Calu3 (cell line): ENCODE data around the gene FMO1. TPM values are rescaled to one million over a fixed set of nuclear protein-coding genes. Genes with fewer than 3 reads are reported as not detected.

ENCODE experiments used
- BruUV-seq: library from RNA; stranded (reverse); fragments of 400-500 nt; replicated peaks from 2 replicates; lab custom pipeline; 2021; lab: Mats Ljungman, UMichigan
- CTCF ChIA-PET: fragments of 300-600 bp; sonication (Branson Sonifier 250); formaldehyde crosslinking; loops from one replicate; lab custom pipeline; 2022; ENCODE audit warnings: antibody characterized with exemption; lab: Charles Lee
- DNase-seq: peaks from one replicate; pipeline ENCODE4 v3.0.0; 2022
- H3K27ac Mint-ChIP-seq: one replicate; pipeline ENCODE4 v1.8.0; 2022; ENCODE audit warnings: mixed read lengths; ENCODE audit not compliant: unreplicated experiment
- H3K27me3 Mint-ChIP-seq: one replicate; pipeline ENCODE4 v1.8.0; 2022; ENCODE audit warnings: mixed read lengths; ENCODE audit not compliant: unreplicated experiment
- H3K36me3 Mint-ChIP-seq: one replicate; pipeline ENCODE4 v1.8.0; 2022; ENCODE audit warnings: mild to moderate bottlenecking, moderate library complexity, mixed read lengths; ENCODE audit not compliant: insufficient read depth, unreplicated experiment
- H3K4me1 Mint-ChIP-seq: one replicate; pipeline ENCODE4 v1.8.0; 2022; ENCODE audit warnings: mild to moderate bottlenecking, low read depth, mixed read lengths; ENCODE audit not compliant: unreplicated experiment
- H3K4me3 Mint-ChIP-seq: one replicate; pipeline ENCODE4 v1.8.0; 2022; ENCODE audit warnings: mild to moderate bottlenecking, low read depth, moderate library complexity, mixed read lengths; ENCODE audit not compliant: unreplicated experiment
- H3K9me3 Mint-ChIP-seq: one replicate; pipeline ENCODE4 v1.8.0; 2022; ENCODE audit warnings: low read depth, mixed read lengths; ENCODE audit not compliant: unreplicated experiment
- CTCF ChIP-seq: fragments of 200-600 bp; IDR thresholded peaks from one replicate; pipeline ENCODE4 v1.8.0; 2022; ENCODE audit warnings: antibody characterized with exemption; ENCODE audit not compliant: unreplicated experiment
- intact Hi-C: fragments of 100-400 bp; cut with micrococcal nuclease; formaldehyde crosslinking; loops from one replicate; pipeline ENCODE4 v1.10.0; 2022; ENCODE audit not compliant: unreplicated experiment
- total RNA-seq: library from RNA; stranded (reverse); gene quantifications from 2 replicates; pipeline ENCODE4 v1.2.3, GENCODE V29; 2022

The FMO1 gene
- total RNA-seq, 1 experiment from 2014 or later, result not detected

- CTCF ChIA-PET, result interaction anchor here (0.6 to 2.6 kb wide), 19 partner anchors 9 to 1046 kb away, joined by 3 to 46 read pairs (median 4); partner anchors contain the start of gene PRRC2C
These were observed 65.1 kb downstream of the FMO1 start for GRCh38 chr1:171313319-171313834.

GRCh38 chr1:171313835-171314320 is 65.6 kb downstream of the FMO1 start, which contains the start of gene FMO4:
Gene FMO4 (plus strand): TSS chr1:171314183. CDS start chr1:171319826, 5,643 bp downstream.
- H3K4me1 Mint-ChIP-seq, result no peaks in the 10 kb centered on the region
- CTCF ChIA-PET, result interaction anchor here (0.6 to 2.6 kb wide), 20 partner anchors 9 to 1045 kb away, joined by 3 to 46 read pairs (median 4); partner anchors contain the start of gene PRRC2C
- peaks cover 7% of the 10 kb centered on the region for H3K36me3 Mint-ChIP-seq
- no peaks in the 10 kb centered on the region for H3K9me3 Mint-ChIP-seq
- DNase-seq, result peak; percentile 93
- BruUV-seq, result no TSS peak
- intact Hi-C loops, result loop anchor here (1.0 to 10.0 kb wide), 5 partner anchors 69 to 1419 kb away; partner anchors contain the start of gene SCYL3
- no peaks in the 10 kb centered on the region for H3K27me3 Mint-ChIP-seq
- H3K27ac Mint-ChIP-seq, result peak within 1 kb of the TSS; percentile 85
- TF ChIP-seq CTCF, result peak; percentile 79
- H3K4me3 Mint-ChIP-seq, result peak within 1 kb of the TSS; percentile 58

More at GRCh38 chr1:171313319-171313834, 65.1 kb downstream of the FMO1 start:
- peak overlapping the region; percentile 58 for H3K4me3 Mint-ChIP-seq
- intact Hi-C loops, result loop anchor here (1.0 to 10.0 kb wide), 3 partner anchors 232 to 1419 kb away; partner anchors contain the start of gene SCYL3
- H3K9me3 Mint-ChIP-seq, result no peaks in the 10 kb centered on the region
- H3K36me3 Mint-ChIP-seq, result peaks cover 7% of the 10 kb centered on the region
- TF ChIP-seq CTCF, result no peak
- DNase-seq, result no peak
- no peaks in the 10 kb centered on the region for H3K27me3 Mint-ChIP-seq
- BruUV-seq, result no TSS peak
- H3K4me1 Mint-ChIP-seq, result no peaks in the 10 kb centered on the region
- H3K27ac Mint-ChIP-seq, result peak overlapping the region; percentile 85

GRCh38 chr1:171329251-171329650 is 81.0 kb downstream of the FMO1 start:
- no peaks in the 10 kb centered on the region for H3K9me3 Mint-ChIP-seq
- intact Hi-C loops, result no loop called here
- no peak for DNase-seq
- TF ChIP-seq CTCF, result no peak
- no peaks in the 10 kb centered on the region for H3K4me1 Mint-ChIP-seq
- H3K4me3 Mint-ChIP-seq, result no peak overlapping the region
- no peaks in the 10 kb centered on the region for H3K36me3 Mint-ChIP-seq
- no TSS peak for BruUV-seq
- no peak overlapping the region for H3K27ac Mint-ChIP-seq
- no peaks in the 10 kb centered on the region for H3K27me3 Mint-ChIP-seq
- CTCF ChIA-PET, result no interaction called here

- no peak for DNase-seq
- no peaks in the 10 kb centered on the region for H3K27me3 Mint-ChIP-seq
- no TSS peak for BruUV-seq
- intact Hi-C loops, result no loop called here
- H3K36me3 Mint-ChIP-seq, result no peaks in the 10 kb centered on the region
- CTCF ChIA-PET, result no interaction called here
- H3K4me3 Mint-ChIP-seq, result no peak overlapping the region
- no peak for TF ChIP-seq CTCF
- H3K27ac Mint-ChIP-seq, result no peak overlapping the region
- H3K4me1 Mint-ChIP-seq, result no peaks in the 10 kb centered on the region
- no peaks in the 10 kb centered on the region for H3K9me3 Mint-ChIP-seq
These were observed 85.8 kb downstream of the FMO1 start for GRCh38 chr1:171334024-171334640.

Other genes starting within 250 kb of the FMO1 start
- not detected in 2 replicates for gene FMO3, start 157.6 kb upstream of the FMO1 start, total RNA-seq
- not detected in 2 replicates for gene FMO2, start 63.2 kb upstream of the FMO1 start, total RNA-seq
- 2.5 and 3.4 TPM in 2 replicates for gene FMO4, start 65.7 kb downstream of the FMO1 start, total RNA-seq
- gene PRRC2C, start 237.0 kb downstream of the FMO1 start, total RNA-seq, result 227 and 238 TPM in 2 replicates